Parathyroid adenoma (tissue), 2 donors: ENCODE results near the gene POLD3.

Experiments
- H2AFZ ChIP-seq: fragments of 300-600 bp; sonication (generic); one replicate; pipeline ENCODE4 v1.7.0; 2017; ENCODE audit warnings: antibody characterized with exemption, mild to moderate bottlenecking
- H3K27ac ChIP-seq: fragments of 300-600 bp; sonication (generic); one replicate; pipeline ENCODE4 v1.7.0; 2017
- H3K27me3 ChIP-seq: fragments of 300-600 bp; sonication (generic); one replicate; pipeline ENCODE4 v1.7.0; 2017; ENCODE audit warnings: low read length; ENCODE audit not compliant: control insufficient read depth, insufficient read depth
- H3K36me3 ChIP-seq: fragments of 300-600 bp; sonication (generic); one replicate; pipeline ENCODE4 v1.7.0; 2017; ENCODE audit warnings: low read length; ENCODE audit not compliant: control insufficient read depth, insufficient read depth
- H3K4me1 ChIP-seq: fragments of 300-600 bp; sonication (generic); one replicate; pipeline ENCODE4 v1.7.0; 2017; ENCODE audit warnings: control low read depth
- H3K4me2 ChIP-seq: fragments of 300-600 bp; sonication (generic); one replicate; pipeline ENCODE4 v1.7.0; 2017; ENCODE audit warnings: low read length
- H3K4me3 ChIP-seq: fragments of 300-600 bp; sonication (generic); one replicate; pipeline ENCODE4 v1.7.0; 2017; ENCODE audit warnings: low read depth, low read length
- H3K79me2 ChIP-seq: fragments of 300-600 bp; sonication (generic); one replicate; pipeline ENCODE4 v1.7.0; 2017; ENCODE audit warnings: control low read depth
- H3K9ac ChIP-seq: fragments of 300-600 bp; sonication (generic); one replicate; pipeline ENCODE4 v1.7.0; 2017; ENCODE audit warnings: mild to moderate bottlenecking
- H3K9me3 ChIP-seq: fragments of 300-600 bp; sonication (generic); one replicate; pipeline ENCODE4 v1.7.0; 2017; ENCODE audit warnings: low read length; ENCODE audit not compliant: control insufficient read depth
- CTCF ChIP-seq: fragments of 300-600 bp; sonication (generic); IDR thresholded peaks from one replicate; pipeline ENCODE4 v1.7.0; 2017; ENCODE audit warnings: antibody characterized with exemption, mild to moderate bottlenecking
- donor health status: primary hyperparathyroidism.

Gene POLD3

GRCh38 chr11:74672332-74672955 is 80.1 kb downstream of the POLD3 start:
- Histone ChIP-seq H3K4me1 (no peaks in the 10 kb centered on the region), H3K4me3 (no peak overlapping the region), H3K27me3 (no peaks in the 10 kb centered on the region), H3K36me3 (no peaks in the 10 kb centered on the region), H3K4me2 (no peak overlapping the region), H3K27ac (no peak overlapping the region), H2AFZ (no peak overlapping the region), H3K9ac (no peak overlapping the region), H3K79me2 (no peaks in the 10 kb centered on the region), H3K9me3 (no peaks in the 10 kb centered on the region)
- no peak for TF ChIP-seq CTCF

GRCh38 chr11:74672956-74673692 is 80.7 kb downstream of the POLD3 start:
- no peak for TF ChIP-seq CTCF
- H3K27ac ChIP-seq, result no peak overlapping the region

GRCh38 chr11:74673693-74674360 is 81.4 kb downstream of the POLD3 start:
- Histone ChIP-seq H3K4me1 (no peaks in the 10 kb centered on the region), H3K9me3 (no peaks in the 10 kb centered on the region), H2AFZ (no peak overlapping the region), H3K36me3 (no peaks in the 10 kb centered on the region), H3K79me2 (no peaks in the 10 kb centered on the region), H3K4me2 (no peak overlapping the region), H3K27ac (no peak overlapping the region), H3K9ac (no peak overlapping the region), H3K27me3 (no peaks in the 10 kb centered on the region), H3K4me3 (no peak overlapping the region)
- no peak for TF ChIP-seq CTCF

More at GRCh38 chr11:74672956-74673692, 80.7 kb downstream of the POLD3 start:
- no peaks in the 10 kb centered on the region for H3K79me2 ChIP-seq
- H3K9me3 ChIP-seq, result no peaks in the 10 kb centered on the region
- no peaks in the 10 kb centered on the region for H3K27me3 ChIP-seq
- no peaks in the 10 kb centered on the region for H3K4me1 ChIP-seq
- H3K4me2 ChIP-seq, result no peak overlapping the region
- H3K36me3 ChIP-seq, result no peaks in the 10 kb centered on the region
- no peak overlapping the region for H3K9ac ChIP-seq
- no peak overlapping the region for H3K4me3 ChIP-seq
- no peak overlapping the region for H2AFZ ChIP-seq

- no peak overlapping the region for H3K27ac ChIP-seq
- H3K9ac ChIP-seq, result no peak overlapping the region
- no peaks in the 10 kb centered on the region for H3K79me2 ChIP-seq
- no peak overlapping the region for H2AFZ ChIP-seq
- H3K27me3 ChIP-seq, result no peaks in the 10 kb centered on the region
- no peaks in the 10 kb centered on the region for H3K4me1 ChIP-seq
- no peak overlapping the region for H3K4me3 ChIP-seq
- H3K9me3 ChIP-seq, result no peaks in the 10 kb centered on the region
- no peak for TF ChIP-seq CTCF
- H3K36me3 ChIP-seq, result no peaks in the 10 kb centered on the region
- H3K4me2 ChIP-seq, result no peak overlapping the region
Measured at GRCh38 chr11:74675761-74676160, 83.4 kb downstream of the POLD3 start.
